A549 (cell line): ENCODE results near the gene SSBP3. TPM values are rescaled to one million over a fixed set of nuclear protein-coding genes. Genes with fewer than 3 reads are reported as not detected.

ENCODE experiments used
- ATAC-seq, 2 experiments: fragments of 200-7000 bp in 1 of 2; fragments of >200 bp in 1 of 2; cut with Nextera tagmentation in 1 of 2; cut with Tn5 transposase in 1 of 2; 3 replicates each; pipeline versions ENCODE4 v1.8.0 to v1.9.1; 2018 to 2020; ENCODE audit warnings: mild to moderate bottlenecking in 1 of 2, moderate library complexity in 1 of 2
- CTCF ChIA-PET: fragments of 300-600 bp; sonication (Branson Sonifier 250); formaldehyde crosslinking; extraction: SDS; loops from one replicate; lab custom pipeline; 2021; ENCODE audit warnings: antibody characterized with exemption, inconsistent platforms; lab: Yijun Ruan, JAX
- POLR2A ChIA-PET: fragments of 350-600 bp; formaldehyde crosslinking; extraction: SDS; loops from one replicate; lab custom pipeline; 2021; ENCODE audit warnings: antibody characterized with exemption, inconsistent platforms; lab: Yijun Ruan, JAX
- DNase-seq, 2 experiments: peaks; one replicate each; pipeline versions ENCODE4 v3.0.0 to v3.0.0-alpha.2; 2011 to 2016; ENCODE audit warnings: low read depth in 1 of 2, low spot score in 1 of 2
- FAIRE-seq: peaks from 2 replicates; lab custom pipeline; 2011; peaks lifted over from hg19 to GRCh38; lab: Jason Lieb, UNC
- H3K27ac ChIP-seq, 2 experiments: fragments of >200 bp; sonication (Bioruptor Twin); formaldehyde crosslinking; 3 replicates each; pipeline ENCODE4 v1.5.1; 2016 to 2017
- H3K4me1 ChIP-seq: fragments of >200 bp; sonication (Bioruptor Twin); formaldehyde crosslinking; 3 replicates; pipeline ENCODE4 v1.6.1; 2016
- H3K4me2 ChIP-seq: fragments of >200 bp; sonication (Bioruptor Twin); formaldehyde crosslinking; 3 replicates; pipeline ENCODE4 v1.6.1; 2016
- H3K4me3 ChIP-seq: fragments of >200 bp; sonication (Bioruptor Twin); formaldehyde crosslinking; 3 replicates; pipeline ENCODE4 v1.5.1; 2016
- H3K9me3 ChIP-seq: fragments of >200 bp; sonication (Bioruptor Twin); formaldehyde crosslinking; 3 replicates; pipeline ENCODE4 v1.6.1; 2016
- BHLHE40 ChIP-seq: IDR thresholded peaks from 2 replicates; pipeline ENCODE4 v1.6.1; 2012; ENCODE audit warnings: low read depth, low read length, inconsistent platforms
- CBX2 ChIP-seq: fragments of 200-600 bp; sonication (generic); IDR thresholded peaks from 2 replicates; pipeline ENCODE4 v1.6.1; 2016; ENCODE audit warnings: low read depth, mild to moderate bottlenecking, borderline replicate concordance
- CBX8 ChIP-seq: fragments of 200-600 bp; sonication (generic); IDR thresholded peaks from 2 replicates; pipeline ENCODE4 v1.6.1; 2016
- CHD2 ChIP-seq: fragments of 150-350 bp; IDR thresholded peaks from 2 replicates; pipeline ENCODE4 v1.6.1; 2014; ENCODE audit warnings: low read length; ENCODE audit not compliant: partially characterized antibody
- EHMT2 ChIP-seq: fragments of 200-600 bp; sonication (generic); IDR thresholded peaks from 2 replicates; pipeline ENCODE4 v1.6.1; 2016; ENCODE audit warnings: antibody characterized with exemption, low read depth, mild to moderate bottlenecking, moderate library complexity
- FOXS1 ChIP-seq: fragments of 250-450 bp; sonication (Bioruptor Pico); IDR thresholded peaks from 2 replicates; pipeline ENCODE4 v1.5.0; 2020; ENCODE audit warnings: mild to moderate bottlenecking, moderate library complexity
- GATA3 ChIP-seq: IDR thresholded peaks from 2 replicates; pipeline ENCODE4 v1.6.1; 2012; ENCODE audit warnings: borderline replicate concordance
- HDAC2 ChIP-seq: fragments of 200-600 bp; sonication (generic); IDR thresholded peaks from 2 replicates; pipeline ENCODE4 v1.6.1; 2016
- KDM1A ChIP-seq: fragments of 200-600 bp; sonication (generic); IDR thresholded peaks from 2 replicates; pipeline ENCODE4 v1.6.1; 2016; ENCODE audit warnings: low read depth, mild to moderate bottlenecking
- POLR2A ChIP-seq: IDR thresholded peaks from 2 replicates; pipeline ENCODE4 v1.6.1; 2012; ENCODE audit warnings: mild to moderate bottlenecking, low read length
- RFX5 ChIP-seq: fragments of 450-650 bp; IDR thresholded peaks from 2 replicates; pipeline ENCODE4 v1.7.1; 2014; ENCODE audit warnings: antibody characterized with exemption, mild to moderate bottlenecking, moderate library complexity
- RNF2 ChIP-seq: fragments of 200-600 bp; sonication (generic); IDR thresholded peaks from 2 replicates; pipeline ENCODE4 v1.6.1; 2016; ENCODE audit warnings: low read depth, mild to moderate bottlenecking, antibody characterized with exemption, moderate library complexity, borderline replicate concordance
- TFCP2L1 ChIP-seq: fragments of 250-450 bp; sonication (Bioruptor Pico); IDR thresholded peaks from 2 replicates; pipeline ENCODE4 v1.5.0; 2021; ENCODE audit warnings: mild to moderate bottlenecking
- TP53 ChIP-seq: fragments of 250-450 bp; sonication (Bioruptor Pico); IDR thresholded peaks from 2 replicates; pipeline ENCODE4 v1.5.0; 2021; ENCODE audit warnings: mild to moderate bottlenecking, moderate library complexity
- WGBS: methylation state at CpG from one replicate; pipeline ENCODE4 v1.1.6; 2017; ENCODE audit errors: missing lambda C conversion rate; 5-methylcytosine and 5-hydroxymethylcytosine counted together
- polyA plus RNA-seq, 4 experiments: library from polyadenylated mRNA; depleted of rRNA in 3 of 4; stranded (reverse); fragments of >200 nt; fragmentation: RNase III in 1 of 4; extraction: RNeasy Plus Mini Kit Qiagen cat#74134 plus additional on column Dnase treatment in 1 of 4; gene quantifications; 2 replicates in 3 of 4; 3 replicates in 1 of 4; pipeline ENCODE4 v1.2.3, GENCODE V29; 2011 to 2017
- TF ChIP-seq, protein P1 (sequence below): fragments of 150-350 bp; IDR thresholded peaks from 2 replicates; pipeline ENCODE4 v1.6.1; 2014; ENCODE audit warnings: low read depth, mild to moderate bottlenecking, low read length
- TF ChIP-seq, protein P2 (sequence below): fragments of 250-450 bp; sonication (Bioruptor Pico); IDR thresholded peaks from 2 replicates; pipeline ENCODE4 v1.5.0; 2021; ENCODE audit warnings: mild to moderate bottlenecking, moderate library complexity, borderline replicate concordance
- TF ChIP-seq, protein P3 (sequence below): fragments of >200 bp; sonication (Bioruptor Twin); formaldehyde crosslinking; IDR thresholded peaks from 3 replicates; pipeline ENCODE4 v1.5.1; 2016
- TF ChIP-seq, protein P4 (sequence below): fragments of 250-450 bp; sonication (Bioruptor Pico); IDR thresholded peaks from 2 replicates; pipeline ENCODE4 v1.5.0; 2020; ENCODE audit warnings: low read depth, mild to moderate bottlenecking, moderate library complexity
- TF ChIP-seq, protein P5 (sequence below): fragments of 450-650 bp; IDR thresholded peaks from 2 replicates; pipeline ENCODE4 v1.6.1; 2014; ENCODE audit warnings: antibody characterized with exemption
- TF ChIP-seq, protein P6 (sequence below): fragments of >200 bp; sonication (Bioruptor Twin); formaldehyde crosslinking; IDR thresholded peaks from 3 replicates; pipeline ENCODE4 v1.6.1; 2016

SSBP3 gene
- polyA plus RNA-seq, 2 of the 4 experiments (the other 2 are of a cell fraction), result 7.2 to 9.1 TPM

DNA sequence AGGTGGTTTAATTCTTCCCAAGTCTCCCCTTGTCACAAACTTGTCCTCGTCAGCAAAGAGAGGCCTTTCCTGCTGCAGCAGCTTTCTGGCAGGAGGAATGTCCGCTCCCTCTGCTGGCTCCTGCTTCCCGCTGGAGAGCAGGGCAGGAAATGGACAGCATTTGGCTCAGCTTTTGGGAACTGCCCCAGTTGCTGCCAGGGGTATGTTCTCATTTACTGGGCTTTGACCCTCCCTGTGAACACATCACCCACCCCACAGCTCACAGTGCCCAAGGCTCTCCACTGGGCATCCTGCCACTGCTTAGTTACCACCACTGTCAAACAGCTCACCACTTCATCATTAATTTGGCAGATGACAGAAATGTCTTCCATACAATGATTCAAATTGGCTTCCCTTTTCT, 130.8 kb downstream of the SSBP3 start (continued):
- TF ChIP-seq CBX2 (no peak), POLR2A (no peak), KDM1A (no peak)

DNA sequence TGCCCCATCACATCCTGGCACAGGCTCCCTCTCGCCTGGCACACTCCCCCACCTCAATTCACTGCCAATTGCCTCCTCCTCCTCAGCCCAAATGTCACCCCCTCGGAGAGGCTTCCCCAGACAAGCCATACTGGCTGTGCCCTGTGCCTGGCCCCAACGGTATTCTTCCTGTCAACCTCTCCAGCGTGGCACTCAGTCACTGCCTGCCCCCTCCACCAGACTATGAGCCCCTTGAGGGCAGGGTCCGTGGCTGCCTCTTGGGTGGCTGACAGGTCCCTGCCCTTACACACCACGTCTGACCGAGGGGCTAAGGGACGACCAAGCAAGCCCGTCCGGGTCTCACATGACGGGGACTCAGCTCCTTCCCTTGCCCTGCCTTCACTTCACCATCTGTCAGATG, 131.3 kb downstream of the SSBP3 start:
- TF ChIP-seq CHD2 (no peak), GATA3 (no peak), EHMT2 (no peak)
- TF ChIP-seq, protein P1, sequence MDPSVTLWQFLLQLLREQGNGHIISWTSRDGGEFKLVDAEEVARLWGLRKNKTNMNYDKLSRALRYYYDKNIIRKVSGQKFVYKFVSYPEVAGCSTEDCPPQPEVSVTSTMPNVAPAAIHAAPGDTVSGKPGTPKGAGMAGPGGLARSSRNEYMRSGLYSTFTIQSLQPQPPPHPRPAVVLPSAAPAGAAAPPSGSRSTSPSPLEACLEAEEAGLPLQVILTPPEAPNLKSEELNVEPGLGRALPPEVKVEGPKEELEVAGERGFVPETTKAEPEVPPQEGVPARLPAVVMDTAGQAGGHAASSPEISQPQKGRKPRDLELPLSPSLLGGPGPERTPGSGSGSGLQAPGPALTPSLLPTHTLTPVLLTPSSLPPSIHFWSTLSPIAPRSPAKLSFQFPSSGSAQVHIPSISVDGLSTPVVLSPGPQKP, result no peak

DNA sequence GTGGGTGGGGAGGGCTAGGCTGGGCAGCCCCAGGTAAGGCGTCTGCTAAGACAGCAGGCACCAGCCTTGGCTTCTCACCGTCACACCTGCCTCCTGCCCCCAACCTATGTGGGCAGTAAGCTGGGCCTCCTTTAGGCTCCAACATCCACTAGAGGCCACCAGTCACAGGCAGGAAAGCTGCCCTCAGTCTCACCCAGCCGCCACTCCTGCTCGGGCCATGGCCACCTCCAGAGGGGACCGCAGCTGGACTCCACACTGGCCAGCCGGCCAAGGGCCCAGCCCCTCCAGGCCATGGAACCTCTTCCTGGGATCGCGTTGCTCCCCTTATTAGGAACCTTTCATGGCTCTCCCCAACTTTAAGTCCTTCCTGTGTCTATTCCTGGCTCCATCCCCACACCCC, 131.7 kb downstream of the SSBP3 start:
- Histone ChIP-seq H3K27ac (no peak overlapping the region), H3K4me3 (no peak overlapping the region), H3K4me2 (no peak overlapping the region), H3K4me1 (no peaks in the 10 kb centered on the region), H3K9me3 (no peaks in the 10 kb centered on the region)
- ATAC-seq, result peak in 1 of 2 experiments; percentile 61; a peak in 3 of 6 replicates
- CTCF ChIA-PET, result interaction anchor here (0.7 kb wide), 1 partner anchor 16 kb away, joined by 3 read pairs; no protein-coding TSS in a partner anchor
- WGBS, result 88% methylated on average over 8 of the region's 8 CpGs
- FAIRE-seq, result no peak
- TF ChIP-seq FOXS1 (CRISPR knock-in tag), result no peak
- TF ChIP-seq TFCP2L1, result no peak
- no peak for TF ChIP-seq RFX5
- TF ChIP-seq CHD2, result no peak
- TF ChIP-seq, protein P2, sequence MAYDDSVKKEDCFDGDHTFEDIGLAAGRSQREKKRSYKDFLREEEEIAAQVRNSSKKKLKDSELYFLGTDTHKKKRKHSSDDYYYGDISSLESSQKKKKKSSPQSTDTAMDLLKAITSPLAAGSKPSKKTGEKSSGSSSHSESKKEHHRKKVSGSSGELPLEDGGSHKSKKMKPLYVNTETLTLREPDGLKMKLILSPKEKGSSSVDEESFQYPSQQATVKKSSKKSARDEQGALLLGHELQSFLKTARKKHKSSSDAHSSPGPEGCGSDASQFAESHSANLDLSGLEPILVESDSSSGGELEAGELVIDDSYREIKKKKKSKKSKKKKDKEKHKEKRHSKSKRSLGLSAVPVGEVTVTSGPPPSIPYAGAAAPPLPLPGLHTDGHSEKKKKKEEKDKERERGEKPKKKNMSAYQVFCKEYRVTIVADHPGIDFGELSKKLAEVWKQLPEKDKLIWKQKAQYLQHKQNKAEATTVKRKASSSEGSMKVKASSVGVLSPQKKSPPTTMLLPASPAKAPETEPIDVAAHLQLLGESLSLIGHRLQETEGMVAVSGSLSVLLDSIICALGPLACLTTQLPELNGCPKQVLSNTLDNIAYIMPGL (CRISPR knock-in tag), result no peak
- TF ChIP-seq TP53, result no peak
- TF ChIP-seq, protein P1, result no peak
- TF ChIP-seq, protein P3, sequence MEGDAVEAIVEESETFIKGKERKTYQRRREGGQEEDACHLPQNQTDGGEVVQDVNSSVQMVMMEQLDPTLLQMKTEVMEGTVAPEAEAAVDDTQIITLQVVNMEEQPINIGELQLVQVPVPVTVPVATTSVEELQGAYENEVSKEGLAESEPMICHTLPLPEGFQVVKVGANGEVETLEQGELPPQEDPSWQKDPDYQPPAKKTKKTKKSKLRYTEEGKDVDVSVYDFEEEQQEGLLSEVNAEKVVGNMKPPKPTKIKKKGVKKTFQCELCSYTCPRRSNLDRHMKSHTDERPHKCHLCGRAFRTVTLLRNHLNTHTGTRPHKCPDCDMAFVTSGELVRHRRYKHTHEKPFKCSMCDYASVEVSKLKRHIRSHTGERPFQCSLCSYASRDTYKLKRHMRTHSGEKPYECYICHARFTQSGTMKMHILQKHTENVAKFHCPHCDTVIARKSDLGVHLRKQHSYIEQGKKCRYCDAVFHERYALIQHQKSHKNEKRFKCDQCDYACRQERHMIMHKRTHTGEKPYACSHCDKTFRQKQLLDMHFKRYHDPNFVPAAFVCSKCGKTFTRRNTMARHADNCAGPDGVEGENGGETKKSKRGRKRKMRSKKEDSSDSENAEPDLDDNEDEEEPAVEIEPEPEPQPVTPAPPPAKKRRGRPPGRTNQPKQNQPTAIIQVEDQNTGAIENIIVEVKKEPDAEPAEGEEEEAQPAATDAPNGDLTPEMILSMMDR, result no peak
- TF ChIP-seq, protein P4, sequence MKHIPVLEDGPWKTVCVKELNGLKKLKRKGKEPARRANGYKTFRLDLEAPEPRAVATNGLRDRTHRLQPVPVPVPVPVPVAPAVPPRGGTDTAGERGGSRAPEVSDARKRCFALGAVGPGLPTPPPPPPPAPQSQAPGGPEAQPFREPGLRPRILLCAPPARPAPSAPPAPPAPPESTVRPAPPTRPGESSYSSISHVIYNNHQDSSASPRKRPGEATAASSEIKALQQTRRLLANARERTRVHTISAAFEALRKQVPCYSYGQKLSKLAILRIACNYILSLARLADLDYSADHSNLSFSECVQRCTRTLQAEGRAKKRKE (CRISPR knock-in tag), result no peak
- no peak for TF ChIP-seq CBX8
- TF ChIP-seq, protein P5, sequence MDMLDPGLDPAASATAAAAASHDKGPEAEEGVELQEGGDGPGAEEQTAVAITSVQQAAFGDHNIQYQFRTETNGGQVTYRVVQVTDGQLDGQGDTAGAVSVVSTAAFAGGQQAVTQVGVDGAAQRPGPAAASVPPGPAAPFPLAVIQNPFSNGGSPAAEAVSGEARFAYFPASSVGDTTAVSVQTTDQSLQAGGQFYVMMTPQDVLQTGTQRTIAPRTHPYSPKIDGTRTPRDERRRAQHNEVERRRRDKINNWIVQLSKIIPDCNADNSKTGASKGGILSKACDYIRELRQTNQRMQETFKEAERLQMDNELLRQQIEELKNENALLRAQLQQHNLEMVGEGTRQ, result no peak
- TF ChIP-seq BHLHE40, result no peak
- TF ChIP-seq HDAC2, result no peak
- no peak for TF ChIP-seq RNF2
- TF ChIP-seq, protein P6, sequence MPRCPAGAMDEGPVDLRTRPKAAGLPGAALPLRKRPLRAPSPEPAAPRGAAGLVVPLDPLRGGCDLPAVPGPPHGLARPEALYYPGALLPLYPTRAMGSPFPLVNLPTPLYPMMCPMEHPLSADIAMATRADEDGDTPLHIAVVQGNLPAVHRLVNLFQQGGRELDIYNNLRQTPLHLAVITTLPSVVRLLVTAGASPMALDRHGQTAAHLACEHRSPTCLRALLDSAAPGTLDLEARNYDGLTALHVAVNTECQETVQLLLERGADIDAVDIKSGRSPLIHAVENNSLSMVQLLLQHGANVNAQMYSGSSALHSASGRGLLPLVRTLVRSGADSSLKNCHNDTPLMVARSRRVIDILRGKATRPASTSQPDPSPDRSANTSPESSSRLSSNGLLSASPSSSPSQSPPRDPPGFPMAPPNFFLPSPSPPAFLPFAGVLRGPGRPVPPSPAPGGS, result no peak
- no peak for DNase-seq
- POLR2A ChIA-PET, result no interaction called here

More for the DNA sequence above, 131.3 kb downstream of the SSBP3 start:
- no peak overlapping the region for H3K4me3 ChIP-seq
- no peaks in the 10 kb centered on the region for H3K4me1 ChIP-seq
- POLR2A ChIA-PET, result no interaction called here
- H3K4me2 ChIP-seq, result no peak overlapping the region
- H3K9me3 ChIP-seq, result no peaks in the 10 kb centered on the region
- 85% methylated on average over 8 of the region's 11 CpGs for WGBS
- no peak for FAIRE-seq
- CTCF ChIA-PET, result interaction anchor here (0.7 to 1.8 kb wide), 2 partner anchors 16 to 214 kb away, joined by 3 to 4 read pairs; no protein-coding TSS in a partner anchor
- ATAC-seq, result no peak
- no peak overlapping the region for H3K27ac ChIP-seq
- DNase-seq, result no peak
